ENCODE measurements around the gene ACTA2.

Gene ACTA2

DNA sequence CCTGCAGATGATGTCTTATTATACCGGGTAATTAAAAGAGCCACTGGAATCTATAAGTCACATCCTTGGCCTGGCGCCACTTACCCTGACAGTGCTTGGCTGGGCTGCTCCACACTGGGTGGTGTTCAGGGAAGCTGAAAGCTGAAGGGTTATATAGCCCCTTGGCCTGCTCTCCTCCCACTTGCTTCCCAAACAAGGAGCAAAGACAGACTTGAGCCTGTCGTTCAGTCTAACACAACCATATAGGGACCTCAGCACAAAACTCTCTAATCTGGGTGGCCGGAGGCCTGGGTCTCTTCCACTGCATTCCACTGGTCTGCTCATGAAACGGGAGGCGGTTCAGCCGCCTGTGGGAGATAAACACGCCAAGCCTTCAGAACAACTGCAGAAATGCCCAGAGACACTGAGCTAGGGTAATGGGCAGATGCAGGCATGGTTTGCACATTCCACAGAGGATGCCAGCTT lies at the start of gene ACTA2:
Gene ACTA2 (minus strand): TSS at position 127 of the 465 bp plus-strand sequence. CDS start 3,843 bp downstream, outside the sequence.
- TF ChIP-seq, protein P1, sequence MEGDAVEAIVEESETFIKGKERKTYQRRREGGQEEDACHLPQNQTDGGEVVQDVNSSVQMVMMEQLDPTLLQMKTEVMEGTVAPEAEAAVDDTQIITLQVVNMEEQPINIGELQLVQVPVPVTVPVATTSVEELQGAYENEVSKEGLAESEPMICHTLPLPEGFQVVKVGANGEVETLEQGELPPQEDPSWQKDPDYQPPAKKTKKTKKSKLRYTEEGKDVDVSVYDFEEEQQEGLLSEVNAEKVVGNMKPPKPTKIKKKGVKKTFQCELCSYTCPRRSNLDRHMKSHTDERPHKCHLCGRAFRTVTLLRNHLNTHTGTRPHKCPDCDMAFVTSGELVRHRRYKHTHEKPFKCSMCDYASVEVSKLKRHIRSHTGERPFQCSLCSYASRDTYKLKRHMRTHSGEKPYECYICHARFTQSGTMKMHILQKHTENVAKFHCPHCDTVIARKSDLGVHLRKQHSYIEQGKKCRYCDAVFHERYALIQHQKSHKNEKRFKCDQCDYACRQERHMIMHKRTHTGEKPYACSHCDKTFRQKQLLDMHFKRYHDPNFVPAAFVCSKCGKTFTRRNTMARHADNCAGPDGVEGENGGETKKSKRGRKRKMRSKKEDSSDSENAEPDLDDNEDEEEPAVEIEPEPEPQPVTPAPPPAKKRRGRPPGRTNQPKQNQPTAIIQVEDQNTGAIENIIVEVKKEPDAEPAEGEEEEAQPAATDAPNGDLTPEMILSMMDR (IDR thresholded peaks at IDR 0.05; ENCODE audit: low read depth, low read length), result no peak
- DNase-seq (ENCODE audit: extremely low read depth, low read depth), result no peak

DNA sequence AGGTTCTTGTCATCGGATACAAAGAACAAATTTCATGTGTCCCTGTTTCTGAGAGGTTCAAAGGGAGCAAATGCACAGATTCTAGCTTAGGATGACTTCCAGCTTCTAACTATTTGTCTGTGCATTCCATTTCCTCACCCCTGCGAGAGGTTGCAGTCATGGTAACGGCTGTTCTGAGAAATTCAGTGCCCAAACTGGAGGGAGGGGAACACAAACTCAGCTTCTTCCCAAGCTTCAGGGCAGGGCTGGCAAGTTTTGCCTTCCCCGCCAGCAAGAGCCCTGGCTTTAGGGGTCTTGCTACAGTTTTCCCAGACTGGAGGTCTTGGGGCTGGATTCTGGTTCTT lies 49.1 kb upstream of the ACTA2 start:
- no peak for DNase-seq (ENCODE audit: extremely low read depth, low read depth)
- TF ChIP-seq, protein P1 (IDR thresholded peaks at IDR 0.05; ENCODE audit: low read depth, low read length), result no peak

DNA sequence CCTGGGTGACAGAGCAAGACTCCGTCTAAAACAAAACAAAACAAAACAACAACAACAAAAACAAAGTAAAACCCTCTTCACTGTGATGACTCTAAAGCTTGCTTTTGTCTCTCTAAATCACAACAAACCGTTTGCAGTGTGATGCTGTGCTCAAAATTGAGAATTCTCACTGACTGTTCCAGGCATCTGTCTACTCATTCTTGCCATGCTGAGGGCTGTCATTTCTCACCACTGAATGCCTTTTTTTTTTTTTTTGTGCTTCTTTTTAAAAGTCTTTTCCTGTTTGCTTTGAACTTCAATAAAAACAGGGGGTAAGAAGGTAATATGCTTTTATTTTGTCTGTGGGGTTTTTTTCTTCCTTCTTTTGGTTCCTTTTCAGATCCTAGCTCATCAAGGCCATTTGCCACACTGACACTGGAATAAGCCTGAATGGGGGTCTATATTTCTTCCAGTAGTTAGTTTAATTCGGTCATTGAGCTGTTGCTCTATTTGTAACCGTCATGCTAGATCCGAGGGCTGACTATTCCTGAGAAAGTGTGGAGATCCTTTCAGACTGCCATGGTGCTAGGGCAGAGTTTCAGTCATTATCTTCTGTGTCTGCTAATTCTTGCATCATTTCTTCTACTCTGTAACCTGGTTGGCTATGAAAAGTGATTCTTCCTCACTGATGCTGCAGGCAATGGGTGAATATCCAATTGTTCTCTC lies 48.6 kb upstream of the ACTA2 start:
- no peak for DNase-seq (ENCODE audit: extremely low read depth, low read depth)
- TF ChIP-seq, protein P1 (IDR thresholded peaks at IDR 0.05; ENCODE audit: low read depth, low read length), result no peak

DNA sequence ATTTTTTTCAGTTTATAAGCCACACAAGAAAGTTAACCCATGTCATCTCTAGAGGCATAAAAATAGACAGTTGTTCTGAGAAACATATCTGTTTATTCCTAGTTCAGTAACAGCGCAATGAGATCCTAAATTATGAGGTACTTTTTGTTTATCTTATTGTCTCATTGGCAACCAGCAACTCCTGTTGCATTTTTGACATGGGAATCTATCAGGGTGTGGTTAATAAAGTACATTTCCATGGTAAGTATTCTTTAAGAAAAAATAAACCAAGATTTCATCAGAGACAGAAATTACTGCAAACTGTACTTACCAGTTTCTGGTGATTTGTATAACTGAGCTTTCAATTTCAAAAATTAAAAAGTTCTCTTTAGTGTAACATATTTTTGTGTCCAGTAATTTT lies 47.1 kb upstream of the ACTA2 start:
- TF ChIP-seq, protein P1 (IDR thresholded peaks at IDR 0.05; ENCODE audit: low read depth, low read length), result no peak
- DNase-seq (ENCODE audit: extremely low read depth, low read depth), result peak; percentile 60

GRCh38 chr10:88996927-88997326 lies 44.4 kb upstream of the ACTA2 start:
- no peak for DNase-seq (ENCODE audit: extremely low read depth, low read depth)
- TF ChIP-seq, protein P1 (IDR thresholded peaks at IDR 0.05; ENCODE audit: low read depth, low read length), result no peak

GRCh38 chr10:88995156-88995876 lies 42.7 kb upstream of the ACTA2 start:
- no peak for DNase-seq (ENCODE audit: extremely low read depth, low read depth)
- TF ChIP-seq, protein P1 (IDR thresholded peaks at IDR 0.05; ENCODE audit: low read depth, low read length), result no peak

- TF ChIP-seq, protein P1 (IDR thresholded peaks at IDR 0.05; ENCODE audit: low read depth, low read length), result no peak
- no peak for DNase-seq (ENCODE audit: extremely low read depth, low read depth)
Measured at GRCh38 chr10:88994019-88994418, 41.4 kb upstream of the ACTA2 start.
